Body of pancreas (tissue), 4 donors: Measurements from ENCODE around the gene UCKL1.

Experiments used
- POLR2A ChIP-seq, 3 donors: fragments of 450-650 bp; IDR thresholded peaks; one replicate each; pipeline ENCODE4 v1.6.1; 2016; ENCODE audit warnings: antibody characterized with exemption in 3 of 3, mild to moderate bottlenecking in 2 of 3
- TF ChIP-seq, protein P1 (sequence below), 7 experiments: fragments of 450-650 bp in 4 of 7; fragments of 200-600 bp in 3 of 7; sonication (generic) in 3 of 7; IDR thresholded peaks; one replicate each; pipeline ENCODE4 v1.5.1; 2016 to 2019; ENCODE audit warnings: antibody characterized with exemption in 7 of 7

GRCh38 chr20:63957004-63957689, 931 bp upstream of the UCKL1 start:
- TF ChIP-seq, protein P1, sequence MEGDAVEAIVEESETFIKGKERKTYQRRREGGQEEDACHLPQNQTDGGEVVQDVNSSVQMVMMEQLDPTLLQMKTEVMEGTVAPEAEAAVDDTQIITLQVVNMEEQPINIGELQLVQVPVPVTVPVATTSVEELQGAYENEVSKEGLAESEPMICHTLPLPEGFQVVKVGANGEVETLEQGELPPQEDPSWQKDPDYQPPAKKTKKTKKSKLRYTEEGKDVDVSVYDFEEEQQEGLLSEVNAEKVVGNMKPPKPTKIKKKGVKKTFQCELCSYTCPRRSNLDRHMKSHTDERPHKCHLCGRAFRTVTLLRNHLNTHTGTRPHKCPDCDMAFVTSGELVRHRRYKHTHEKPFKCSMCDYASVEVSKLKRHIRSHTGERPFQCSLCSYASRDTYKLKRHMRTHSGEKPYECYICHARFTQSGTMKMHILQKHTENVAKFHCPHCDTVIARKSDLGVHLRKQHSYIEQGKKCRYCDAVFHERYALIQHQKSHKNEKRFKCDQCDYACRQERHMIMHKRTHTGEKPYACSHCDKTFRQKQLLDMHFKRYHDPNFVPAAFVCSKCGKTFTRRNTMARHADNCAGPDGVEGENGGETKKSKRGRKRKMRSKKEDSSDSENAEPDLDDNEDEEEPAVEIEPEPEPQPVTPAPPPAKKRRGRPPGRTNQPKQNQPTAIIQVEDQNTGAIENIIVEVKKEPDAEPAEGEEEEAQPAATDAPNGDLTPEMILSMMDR (IDR thresholded peaks at IDR 0.05): peak in 2 of 7 experiments; percentile 12 to 19
- peak in 1 of 3 donors; percentile 28 for TF ChIP-seq POLR2A (IDR thresholded peaks at IDR 0.05)
